HG03108 (cell line): ENCODE data around the gene NECAB3.
A peak's percentile ranks its signal among the peaks of the same experiment; 100 is the strongest.
"Not testable (repeated sequence)": the region's sequence is repeated elsewhere in the genome, so short reads cannot be mapped to it uniquely, and the experiment has no call there.

Experiments used
- ATAC-seq: cut with Tn5 transposase; IDR thresholded peaks from one replicate; pipeline ENCODE4 v1.9.1; 2021; ENCODE audit warnings: moderate library complexity; ENCODE audit not compliant: unreplicated experiment

Gene NECAB3

DNA sequence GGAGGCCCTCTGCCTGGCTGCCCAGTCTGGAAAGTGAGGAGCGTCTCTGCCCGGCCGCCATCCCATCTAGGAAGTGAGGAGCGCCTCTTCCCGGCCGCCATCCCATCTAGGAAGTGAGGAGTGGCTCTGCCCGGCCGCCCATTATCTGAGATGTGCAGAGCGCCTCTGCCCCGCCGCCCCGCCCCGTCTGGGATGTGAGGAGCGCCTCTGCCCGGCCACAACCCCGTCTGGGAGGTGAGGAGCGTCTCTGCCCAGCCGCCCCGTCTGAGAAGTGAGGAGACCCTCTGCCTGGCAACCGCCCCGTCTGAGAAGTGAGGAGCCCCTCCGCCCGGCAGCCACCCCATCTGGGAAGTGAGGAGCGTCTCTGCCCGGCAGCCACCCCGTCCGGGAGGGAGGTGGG is 24.7 kb upstream of the NECAB3 start:
- ATAC-seq: not testable (repeated sequence)

DNA sequence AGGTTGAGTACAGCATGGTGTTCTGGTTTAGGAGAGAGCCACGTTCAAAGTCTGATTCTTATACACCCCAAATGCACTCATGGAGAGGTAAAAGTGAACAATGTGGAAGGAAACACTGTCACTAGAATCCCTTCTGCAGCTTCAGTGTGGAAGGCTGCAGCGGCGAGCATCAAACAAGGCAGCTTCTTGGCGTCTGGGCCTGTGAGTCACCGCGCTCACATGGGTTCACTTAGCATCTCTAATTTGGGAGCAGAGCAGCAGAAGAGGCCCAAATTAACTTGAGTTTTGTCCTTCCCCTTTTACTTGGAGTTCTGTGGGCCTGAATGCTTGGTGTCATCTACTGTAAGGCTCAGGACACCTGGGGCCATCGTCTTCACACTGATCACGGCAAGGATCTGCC is 22.9 kb upstream of the NECAB3 start:
- ATAC-seq: no peak

- no peak for ATAC-seq
These were observed 22.2 kb upstream of the NECAB3 start for GRCh38 chr20:33696448-33696847.

GRCh38 chr20:33694639-33695012 is 20.4 kb upstream of the NECAB3 start:
- ATAC-seq: no peak

GRCh38 chr20:33693741-33694638 is 19.8 kb upstream of the NECAB3 start:
- no peak for ATAC-seq

- no peak for ATAC-seq
These were observed 19.1 kb upstream of the NECAB3 start for GRCh38 chr20:33693289-33693688.

DNA sequence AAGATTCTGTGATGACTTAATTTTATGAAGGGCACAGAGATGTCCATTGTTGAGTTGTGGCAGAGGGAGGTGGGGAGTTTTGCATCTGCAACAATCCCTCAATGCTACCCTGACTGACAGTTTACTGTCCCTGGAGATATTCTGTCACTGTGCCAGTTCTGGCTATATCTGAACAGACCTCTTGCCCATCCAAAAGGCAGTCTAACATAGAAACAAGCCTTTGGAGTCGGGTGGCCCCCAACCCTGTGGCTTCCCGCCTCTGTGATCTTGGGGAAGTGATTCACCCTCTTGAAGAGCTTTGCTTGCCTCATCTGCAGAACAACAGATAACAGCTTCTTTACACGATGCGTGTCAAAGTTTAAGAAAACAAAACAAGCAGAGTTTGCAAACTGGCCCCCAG is 15.7 kb upstream of the NECAB3 start:
- ATAC-seq: no peak

- ATAC-seq: no peak
These were observed 15.3 kb upstream of the NECAB3 start for GRCh38 chr20:33689493-33689892.

DNA sequence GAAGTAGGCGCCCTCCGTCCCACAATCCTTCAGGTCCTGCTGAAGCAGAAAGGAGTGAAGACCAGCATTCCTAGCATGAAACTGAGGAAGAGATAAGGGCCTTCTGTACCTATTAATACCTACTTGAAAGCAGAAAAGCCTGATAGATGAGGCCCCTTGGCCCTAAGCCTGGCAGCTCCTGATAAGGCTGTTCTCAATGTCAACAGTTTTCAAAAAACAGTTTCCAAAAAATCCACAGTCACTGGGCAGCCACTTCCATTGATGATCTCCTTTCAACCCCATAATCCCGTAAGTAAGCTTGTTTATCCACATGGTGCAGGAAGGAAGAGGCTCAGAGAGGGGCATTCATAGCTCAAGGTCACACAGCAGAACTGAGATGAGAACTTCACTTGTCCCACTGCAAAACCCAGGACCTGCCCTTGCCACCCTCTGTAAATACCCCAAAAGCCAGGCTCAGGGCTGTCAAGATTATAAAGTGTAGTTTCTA is 14.8 kb upstream of the NECAB3 start:
- no peak for ATAC-seq

DNA sequence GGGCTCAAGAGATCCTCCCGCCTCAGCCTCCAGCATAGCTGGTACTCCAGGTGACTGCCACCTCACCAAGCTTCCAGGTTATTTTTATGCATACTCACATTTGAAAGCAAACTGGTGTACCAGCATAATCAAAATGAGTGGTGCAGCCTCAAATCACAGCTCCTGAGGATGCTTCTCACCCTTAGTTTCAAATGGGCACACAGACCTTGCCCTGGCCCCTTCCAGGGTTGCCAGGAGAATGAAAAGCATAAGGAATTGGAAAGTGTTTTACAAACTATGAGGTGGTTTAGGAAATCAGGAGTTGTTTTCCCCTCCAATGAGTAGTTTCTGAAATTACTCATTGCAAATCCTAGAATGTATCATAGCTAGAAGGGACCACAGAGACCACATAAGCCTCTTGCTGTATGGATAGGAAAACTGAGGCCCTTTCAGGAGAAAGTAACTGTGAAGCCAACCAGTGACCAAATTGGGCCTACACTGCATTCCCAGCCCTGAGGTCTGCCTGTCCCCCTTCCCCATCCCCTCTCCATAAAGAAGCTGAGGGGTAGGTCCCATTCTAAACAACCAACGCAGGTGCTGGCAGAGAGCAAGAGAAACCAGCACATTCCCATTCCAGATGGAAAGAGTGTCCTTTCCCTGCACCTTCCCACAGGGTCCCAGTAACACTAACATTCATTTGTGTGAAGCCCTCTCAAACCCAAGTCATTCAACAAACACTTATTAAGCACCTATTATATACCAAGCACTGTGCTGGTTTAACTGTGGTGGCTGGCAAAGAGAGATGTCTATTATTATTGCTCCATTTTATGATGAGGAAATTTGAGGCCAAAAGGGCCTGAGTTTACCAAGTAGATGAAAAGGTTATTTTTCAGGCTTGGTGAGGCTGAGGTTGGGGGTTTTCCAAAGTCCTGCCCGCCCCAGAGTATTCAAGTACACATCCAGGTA is 14.0 kb upstream of the NECAB3 start:
- no peak for ATAC-seq

- ATAC-seq: no peak
These were observed 13.2 kb upstream of the NECAB3 start for GRCh38 chr20:33687370-33687915.

- ATAC-seq: no peak
These were observed 12.7 kb upstream of the NECAB3 start for GRCh38 chr20:33686984-33687366.

- peak; percentile 79 for ATAC-seq
These were observed 12.1 kb upstream of the NECAB3 start, which contains the start of gene E2F1 for GRCh38 chr20:33686100-33686983. Gene E2F1 (minus strand): TSS chr20:33686385. CDS start chr20:33686264, 121 bp downstream.

DNA sequence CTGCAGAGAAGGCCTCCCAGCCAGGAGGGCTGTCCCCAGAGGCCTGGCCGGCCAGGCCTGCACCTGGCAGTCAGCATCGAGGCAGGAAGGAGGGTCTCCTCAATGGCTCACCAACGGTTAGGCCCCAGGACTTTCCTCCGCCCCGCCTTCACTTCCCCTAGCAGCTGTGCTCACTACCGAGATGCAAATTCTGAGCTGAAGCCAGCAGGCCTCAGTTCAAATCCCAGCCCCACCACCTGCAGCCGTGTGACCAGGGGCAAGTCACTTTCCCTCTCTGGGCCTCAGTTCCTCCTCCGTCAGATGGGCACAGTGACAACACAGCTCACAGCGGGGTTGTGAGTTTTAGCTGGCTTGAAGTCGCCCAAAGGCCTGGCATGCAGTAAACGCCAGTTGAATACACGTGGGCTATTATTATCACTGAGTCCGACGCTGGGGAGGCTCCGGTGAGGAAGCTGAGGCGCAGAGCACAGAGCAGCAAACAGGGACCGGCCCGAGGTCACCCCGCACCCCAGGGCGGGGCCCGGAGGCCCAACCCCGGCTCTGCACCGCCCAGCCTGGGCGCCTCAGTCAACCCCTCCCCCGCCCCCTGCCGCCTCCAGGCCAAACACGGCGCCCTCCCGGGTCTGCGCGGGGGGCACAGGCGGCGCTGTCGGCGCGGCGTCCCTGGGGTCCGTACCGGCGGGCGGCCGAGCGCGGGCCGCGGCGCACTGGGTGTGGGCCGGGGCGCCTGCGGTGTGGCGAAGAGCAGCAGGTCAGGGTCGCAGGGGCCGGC is 11.3 kb upstream of the NECAB3 start:
- ATAC-seq: peak; percentile 32

- no peak for ATAC-seq
These were observed 10.5 kb upstream of the NECAB3 start for GRCh38 chr20:33684533-33685327.

- no peak for ATAC-seq
These were observed 7.6 kb upstream of the NECAB3 start for GRCh38 chr20:33681728-33682353.

- ATAC-seq: no peak
These were observed 7.1 kb upstream of the NECAB3 start for GRCh38 chr20:33681288-33681687.

GRCh38 chr20:33680686-33681085 is 6.5 kb upstream of the NECAB3 start:
- ATAC-seq: no peak
